NB4 (cell line): Measurements from ENCODE around the gene ANO1.

Source experiments
- MYC ChIP-seq: IDR thresholded peaks from 2 replicates; pipeline ENCODE4 v1.6.1; 2011; ENCODE audit warnings: low read depth, low read length
- POLR2A ChIP-seq: IDR thresholded peaks from 2 replicates; pipeline ENCODE4 v1.6.1; 2011; ENCODE audit warnings: mild to moderate bottlenecking; ENCODE audit not compliant: insufficient read length; ENCODE audit errors: extremely low read depth
- TF ChIP-seq, protein P1 (sequence below): IDR thresholded peaks from one replicate; pipeline ENCODE4 v1.5.1; 2012; ENCODE audit warnings: low read depth, low read length
- TF ChIP-seq, protein P2 (sequence below): IDR thresholded peaks from 2 replicates; pipeline ENCODE4 v1.6.1; 2011; ENCODE audit warnings: low read depth, low read length

GRCh38 chr11:70078095-70078780 is at the start of gene ANO1:
- TF ChIP-seq POLR2A (no peak), MYC (no peak)
- TF ChIP-seq, protein P1, sequence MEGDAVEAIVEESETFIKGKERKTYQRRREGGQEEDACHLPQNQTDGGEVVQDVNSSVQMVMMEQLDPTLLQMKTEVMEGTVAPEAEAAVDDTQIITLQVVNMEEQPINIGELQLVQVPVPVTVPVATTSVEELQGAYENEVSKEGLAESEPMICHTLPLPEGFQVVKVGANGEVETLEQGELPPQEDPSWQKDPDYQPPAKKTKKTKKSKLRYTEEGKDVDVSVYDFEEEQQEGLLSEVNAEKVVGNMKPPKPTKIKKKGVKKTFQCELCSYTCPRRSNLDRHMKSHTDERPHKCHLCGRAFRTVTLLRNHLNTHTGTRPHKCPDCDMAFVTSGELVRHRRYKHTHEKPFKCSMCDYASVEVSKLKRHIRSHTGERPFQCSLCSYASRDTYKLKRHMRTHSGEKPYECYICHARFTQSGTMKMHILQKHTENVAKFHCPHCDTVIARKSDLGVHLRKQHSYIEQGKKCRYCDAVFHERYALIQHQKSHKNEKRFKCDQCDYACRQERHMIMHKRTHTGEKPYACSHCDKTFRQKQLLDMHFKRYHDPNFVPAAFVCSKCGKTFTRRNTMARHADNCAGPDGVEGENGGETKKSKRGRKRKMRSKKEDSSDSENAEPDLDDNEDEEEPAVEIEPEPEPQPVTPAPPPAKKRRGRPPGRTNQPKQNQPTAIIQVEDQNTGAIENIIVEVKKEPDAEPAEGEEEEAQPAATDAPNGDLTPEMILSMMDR = no peak
- TF ChIP-seq, protein P2, sequence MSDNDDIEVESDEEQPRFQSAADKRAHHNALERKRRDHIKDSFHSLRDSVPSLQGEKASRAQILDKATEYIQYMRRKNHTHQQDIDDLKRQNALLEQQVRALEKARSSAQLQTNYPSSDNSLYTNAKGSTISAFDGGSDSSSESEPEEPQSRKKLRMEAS = no peak
